PC-3 (cell line): ENCODE measurements around the gene TCF3. TPM values are rescaled to one million over a fixed set of nuclear protein-coding genes. Genes with fewer than 3 reads are reported as not detected.
"Not testable (repeated sequence)": the region's sequence is repeated elsewhere in the genome, so short reads cannot be mapped to it uniquely, and the experiment has no call there.

ENCODE experiments used
- ATAC-seq: fragments of 200-7000 bp; cut with Tn5 transposase; 2 replicates; pipeline ENCODE4 v1.9.1; 2020; ENCODE audit warnings: mild to moderate bottlenecking, moderate library complexity
- BruUV-seq: library from RNA; stranded (reverse); fragments of 400-500 nt; replicated peaks from 2 replicates; lab custom pipeline; 2021; lab: Mats Ljungman, UMichigan
- CTCF ChIA-PET: fragments of 300-600 bp; sonication (Branson Sonifier 250); formaldehyde crosslinking; loops from one replicate; lab custom pipeline; 2022; ENCODE audit warnings: antibody characterized with exemption; lab: Charles Lee
- POLR2A ChIA-PET: fragments of 300-600 bp; sonication (Branson Sonifier 250); formaldehyde crosslinking; loops from one replicate; lab custom pipeline; 2022; ENCODE audit warnings: antibody characterized with exemption; ENCODE audit not compliant: unreplicated experiment; lab: Charles Lee
- DNase-seq: peaks from one replicate; pipeline ENCODE4 v3.0.0-alpha.2; 2015
- H2AFZ ChIP-seq: fragments of 300-600 bp; sonication (generic); 2 replicates; pipeline ENCODE4 v1.6.0; 2016; ENCODE audit warnings: antibody characterized with exemption, low read length
- H3F3A ChIP-seq: fragments of 300-600 bp; sonication (generic); one replicate; pipeline ENCODE4 v1.6.0; 2017; ENCODE audit warnings: antibody characterized with exemption, low read length, control low read depth, mild to moderate bottlenecking; ENCODE audit not compliant: unreplicated experiment
- H3K27ac ChIP-seq: fragments of 300-600 bp; sonication (generic); 2 replicates; pipeline ENCODE4 v1.5.1; 2016; ENCODE audit warnings: mild to moderate bottlenecking, low read length
- H3K27me3 ChIP-seq: fragments of 300-600 bp; sonication (generic); 2 replicates; pipeline ENCODE4 v1.6.1; 2016; ENCODE audit warnings: low read length, mixed read lengths
- H3K36me3 ChIP-seq: fragments of 300-600 bp; sonication (generic); 2 replicates; pipeline ENCODE4 v1.6.1; 2016; ENCODE audit warnings: low read depth, mixed run types, low read length, mixed read lengths
- H3K4me1 ChIP-seq: fragments of 300-600 bp; sonication (generic); 2 replicates; pipeline ENCODE4 v1.5.1; 2016; ENCODE audit warnings: low read length; ENCODE audit not compliant: insufficient read depth
- H3K4me2 ChIP-seq: fragments of 300-600 bp; sonication (generic); 2 replicates; pipeline ENCODE4 v1.6.0; 2016; ENCODE audit warnings: low read length
- H3K4me3 ChIP-seq: fragments of 300-600 bp; sonication (generic); 2 replicates; pipeline ENCODE4 v1.5.1; 2016; ENCODE audit warnings: mild to moderate bottlenecking, low read length, mixed read lengths
- H3K79me2 ChIP-seq: fragments of 300-600 bp; sonication (generic); 2 replicates; pipeline ENCODE4 v1.6.1; 2017; ENCODE audit warnings: low read length, mixed read lengths
- H3K9ac ChIP-seq: fragments of 300-600 bp; sonication (generic); 2 replicates; pipeline ENCODE4 v1.6.0; 2016; ENCODE audit warnings: mild to moderate bottlenecking, low read length
- H3K9me2 ChIP-seq: fragments of 300-600 bp; sonication (generic); replicated peaks from 2 replicates; pipeline ENCODE4 v1.6.1; 2016; ENCODE audit warnings: mixed run types, low read length, mixed read lengths
- H3K9me3 ChIP-seq: fragments of 300-600 bp; sonication (generic); 2 replicates; pipeline ENCODE4 v1.6.1; 2016; ENCODE audit warnings: low read length, mixed read lengths
- H4K20me1 ChIP-seq: fragments of 300-600 bp; sonication (generic); 2 replicates; pipeline ENCODE4 v1.6.1; 2016; ENCODE audit warnings: low read length, mixed read lengths
- CTCF ChIP-seq: fragments of 300-600 bp; sonication (generic); conservative IDR thresholded peaks from 2 replicates; pipeline ENCODE4 v1.5.1; 2017; ENCODE audit warnings: antibody characterized with exemption, low read depth, mild to moderate bottlenecking, low read length
- EZH2 ChIP-seq: fragments of 300-600 bp; sonication (generic); IDR thresholded peaks from one replicate; pipeline ENCODE4 v1.6.1; 2017; ENCODE audit warnings: antibody characterized with exemption, mild to moderate bottlenecking, low read length; ENCODE audit not compliant: unreplicated experiment
- EZH2phosphoT487 ChIP-seq: fragments of 300-600 bp; sonication (generic); IDR thresholded peaks from 2 replicates; pipeline ENCODE4 v1.6.1; 2018; ENCODE audit warnings: mild to moderate bottlenecking, antibody characterized with exemption, low read length, borderline replicate concordance
- intact Hi-C: fragments of 100-400 bp; cut with micrococcal nuclease; formaldehyde crosslinking; loops from 2 replicates; pipeline ENCODE4 v1.9.0; 2023
- total RNA-seq: library from RNA; depleted of rRNA; stranded (reverse); fragments of >200 nt; gene quantifications from 2 replicates; pipeline ENCODE4 v1.2.3, GENCODE V29; 2014

TCF3 gene
- total RNA-seq, 1 experiment from 2014 or later = 147 TPM

DNA sequence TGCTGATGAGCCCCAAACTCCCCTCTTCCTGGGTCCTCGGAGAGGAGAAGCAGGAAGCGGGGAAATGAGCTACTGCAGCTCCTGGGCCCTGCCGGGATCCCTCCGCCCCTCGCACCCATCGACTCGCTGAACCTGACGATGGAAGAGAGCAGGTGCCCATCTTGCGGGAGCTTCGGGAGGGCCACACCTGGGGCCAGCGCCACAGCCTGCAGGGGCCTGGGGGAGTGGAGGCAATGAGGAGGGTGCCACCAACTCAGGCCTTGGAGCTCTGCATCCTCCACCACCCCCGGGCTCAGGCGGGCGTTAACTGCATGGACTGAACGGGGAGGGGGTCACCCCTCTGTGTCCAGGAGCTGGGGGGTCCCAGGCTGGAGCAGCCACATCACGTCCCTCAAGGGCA is 8.3 kb downstream of the TCF3 start:
- Histone ChIP-seq H3K9me3 (no peaks in the 10 kb centered on the region), H3F3A (no peaks in the 10 kb centered on the region), H3K9ac (no peak overlapping the region), H4K20me1 (no peaks in the 10 kb centered on the region), H3K4me3 (no peak overlapping the region), H2AFZ (no peak overlapping the region), H3K27ac (no peak overlapping the region), H3K27me3 (no peaks in the 10 kb centered on the region), H3K36me3 (peaks cover 2% of the 10 kb centered on the region; the same call in 1 of the 2 replicates), H3K4me1 (no peaks in the 10 kb centered on the region), H3K79me2 (peaks cover 3% of the 10 kb centered on the region), H3K9me2 (no peaks in the 10 kb centered on the region), H3K4me2 (no peak overlapping the region)
- intact Hi-C loops = no loop called here
- POLR2A ChIA-PET = no interaction called here
- TF ChIP-seq EZH2 (no peak), CTCF (no peak), EZH2phosphoT487 (no peak)
- ATAC-seq = no peak
- no peak for DNase-seq
- BruUV-seq = no TSS peak
- CTCF ChIA-PET = no interaction called here

DNA sequence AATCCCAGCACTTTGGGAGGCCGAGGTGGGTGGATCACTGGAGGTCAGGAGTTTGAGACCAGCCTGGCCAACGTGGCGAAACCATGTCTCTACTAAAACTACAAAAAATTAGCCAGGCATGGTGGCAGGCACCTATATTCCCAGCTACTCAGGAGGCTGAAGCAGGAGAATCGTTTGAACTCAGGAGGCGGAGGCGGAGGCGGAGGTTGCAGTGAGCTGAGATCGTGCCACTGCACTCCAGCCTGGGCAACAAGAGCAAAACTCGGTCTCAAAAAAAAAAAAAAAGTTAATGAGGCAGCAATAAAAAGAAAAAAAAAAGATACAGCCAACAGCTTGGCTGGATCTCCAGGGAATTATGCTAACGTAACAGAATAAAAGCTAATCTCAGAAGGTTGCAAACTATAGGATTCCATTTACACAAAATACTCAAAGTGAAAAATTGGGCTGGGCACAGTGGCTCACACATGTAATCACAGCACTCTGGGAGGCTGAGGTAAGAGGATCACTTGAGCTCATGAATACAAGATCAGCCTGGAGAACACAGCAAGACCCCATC is 11.4 kb downstream of the TCF3 start:
- H3K4me2 ChIP-seq, H3K4me1 ChIP-seq, intact Hi-C loops, H3K9me2 ChIP-seq, H3K79me2 ChIP-seq, H4K20me1 ChIP-seq, H3K9me3 ChIP-seq, H3K4me3 ChIP-seq, H3K9ac ChIP-seq, H3F3A ChIP-seq, ATAC-seq, H3K36me3 ChIP-seq, BruUV-seq, H3K27me3 ChIP-seq, POLR2A ChIA-PET, DNase-seq, H3K27ac ChIP-seq, CTCF ChIA-PET, H2AFZ ChIP-seq: not testable (repeated sequence)

DNA sequence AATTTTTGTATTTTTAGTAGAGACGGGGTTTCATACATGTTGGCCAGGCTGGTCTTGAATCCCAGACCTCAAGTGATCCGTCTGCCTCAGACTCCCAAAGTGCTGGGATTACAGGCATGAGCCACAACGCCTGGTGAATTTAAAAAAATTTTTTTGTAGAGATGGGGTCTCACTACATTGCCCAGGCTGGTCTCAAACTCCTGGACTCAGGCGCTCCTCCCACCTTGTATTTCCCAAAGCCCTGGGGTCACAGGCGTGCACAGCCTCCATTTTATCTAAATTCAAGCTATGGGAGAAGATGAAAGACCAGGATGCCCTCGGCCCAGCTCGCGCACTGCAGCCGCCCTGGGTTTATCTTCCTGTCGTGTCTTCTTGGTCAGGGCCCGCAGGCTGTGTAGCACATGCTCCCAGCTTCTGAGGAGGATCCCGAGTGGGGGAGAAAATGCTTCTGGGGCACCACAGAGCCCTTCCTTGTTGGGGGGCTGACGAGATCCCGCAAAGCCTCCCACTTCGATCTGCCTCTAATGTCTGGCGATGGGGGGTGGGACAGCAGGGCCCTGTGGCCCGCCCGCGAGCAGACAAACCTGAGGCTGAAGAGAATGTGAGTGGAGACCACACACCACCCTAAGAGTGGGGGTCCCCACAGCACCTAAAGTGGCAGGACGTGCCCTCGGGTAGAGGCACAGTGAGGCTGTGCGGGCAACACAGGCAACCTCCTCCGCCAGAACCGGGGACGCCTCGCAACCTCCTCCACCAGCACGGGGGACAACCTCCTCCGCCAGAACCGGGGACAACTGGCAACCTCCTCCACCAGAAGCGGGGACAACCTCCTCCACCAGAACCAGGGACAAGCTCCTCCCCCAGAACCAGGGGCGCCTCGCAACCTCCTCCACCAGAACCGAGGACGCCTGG is 15.8 kb downstream of the TCF3 start:
- Histone ChIP-seq H3K4me1 (no peaks in the 10 kb centered on the region), H3F3A (no peaks in the 10 kb centered on the region), H2AFZ (no peak overlapping the region), H3K27ac (no peak overlapping the region), H3K4me3 (no peak overlapping the region), H3K9ac (no peak overlapping the region), H3K4me2 (no peak overlapping the region), H3K27me3 (no peaks in the 10 kb centered on the region), H3K79me2 (no peaks in the 10 kb centered on the region), H3K36me3 (peaks cover 13% of the 10 kb centered on the region), H3K9me2 (no peaks in the 10 kb centered on the region), H3K9me3 (no peaks in the 10 kb centered on the region), H4K20me1 (no peaks in the 10 kb centered on the region)
- no peak for TF ChIP-seq EZH2phosphoT487
- TF ChIP-seq EZH2 = no peak
- no peak for TF ChIP-seq CTCF
- ChIA-PET POLR2A (no interaction called here), CTCF (no interaction called here)
- intact Hi-C loops = no loop called here
- DNase-seq (no peak), ATAC-seq (no peak)
- no TSS peak for BruUV-seq
